GM10847 (cell line): ENCODE measurements around the gene CHAF1A.

Experiments
- POLR2A ChIP-seq: IDR thresholded peaks from 2 replicates; pipeline ENCODE4 v1.6.1; 2011; ENCODE audit not compliant: insufficient read length; ENCODE audit errors: extremely low read depth

CHAF1A gene

GRCh38 chr19:4447327-4448146 lies 45.1 kb downstream of the CHAF1A start:
- no peak for TF ChIP-seq POLR2A

- no peak for TF ChIP-seq POLR2A
Observed at GRCh38 chr19:4448147-4448985, 45.9 kb downstream of the CHAF1A start.

GRCh38 chr19:4449022-4449638 lies 46.7 kb downstream of the CHAF1A start:
- no peak for TF ChIP-seq POLR2A

- no peak for TF ChIP-seq POLR2A
Observed at GRCh38 chr19:4449639-4450028, 47.2 kb downstream of the CHAF1A start.

GRCh38 chr19:4452230-4452990 lies 50.0 kb downstream of the CHAF1A start:
- TF ChIP-seq POLR2A, result no peak

- no peak for TF ChIP-seq POLR2A
Observed at GRCh38 chr19:4453232-4454179, 51.1 kb downstream of the CHAF1A start.

DNA sequence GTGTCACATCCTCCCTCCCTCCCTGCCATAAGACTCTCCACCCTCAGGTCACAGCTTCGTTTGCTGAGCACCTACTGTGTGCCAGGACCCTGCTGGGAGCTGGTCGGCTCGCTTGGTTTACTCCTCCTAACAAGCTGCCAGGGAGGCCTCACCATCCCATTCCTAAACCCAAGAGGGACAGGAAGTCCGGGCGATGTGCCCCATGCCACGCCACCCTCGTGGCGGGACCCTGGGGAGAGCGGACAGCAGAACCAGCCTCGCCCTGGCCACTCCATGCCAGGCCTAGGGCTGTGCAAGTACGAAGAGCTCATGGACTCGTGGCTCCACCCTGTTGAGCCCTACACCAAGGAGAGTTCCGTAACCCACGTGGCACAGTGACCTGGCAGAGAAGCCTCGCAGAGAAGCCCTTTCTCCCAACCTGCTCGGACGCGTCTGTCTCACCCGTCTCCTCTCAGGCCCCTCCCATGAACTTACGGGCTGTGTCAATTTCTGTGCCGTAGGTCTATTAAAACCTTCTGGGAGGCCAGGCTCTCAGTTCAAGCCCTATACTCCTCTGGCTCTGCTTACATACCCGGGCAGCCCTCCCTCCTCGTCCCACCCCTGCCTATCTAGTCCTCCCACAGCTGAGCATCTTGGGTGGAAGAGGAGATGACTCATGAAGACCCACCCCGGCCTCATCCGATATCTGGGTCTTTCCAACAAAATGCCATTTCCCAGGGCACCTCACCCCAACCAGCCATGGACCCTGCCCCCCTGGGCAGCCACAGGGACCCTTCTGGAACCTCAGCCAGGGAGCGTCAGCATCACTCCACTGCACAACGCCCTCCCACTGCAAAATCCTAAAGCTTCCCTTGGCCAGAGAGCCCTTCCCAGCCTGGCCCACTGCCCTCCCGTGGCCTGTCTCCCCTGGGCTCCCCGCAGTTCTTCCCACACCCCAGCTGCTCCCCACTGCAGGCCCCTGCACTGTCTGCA lies 52.6 kb downstream of the CHAF1A start:
- TF ChIP-seq POLR2A, result no peak

DNA sequence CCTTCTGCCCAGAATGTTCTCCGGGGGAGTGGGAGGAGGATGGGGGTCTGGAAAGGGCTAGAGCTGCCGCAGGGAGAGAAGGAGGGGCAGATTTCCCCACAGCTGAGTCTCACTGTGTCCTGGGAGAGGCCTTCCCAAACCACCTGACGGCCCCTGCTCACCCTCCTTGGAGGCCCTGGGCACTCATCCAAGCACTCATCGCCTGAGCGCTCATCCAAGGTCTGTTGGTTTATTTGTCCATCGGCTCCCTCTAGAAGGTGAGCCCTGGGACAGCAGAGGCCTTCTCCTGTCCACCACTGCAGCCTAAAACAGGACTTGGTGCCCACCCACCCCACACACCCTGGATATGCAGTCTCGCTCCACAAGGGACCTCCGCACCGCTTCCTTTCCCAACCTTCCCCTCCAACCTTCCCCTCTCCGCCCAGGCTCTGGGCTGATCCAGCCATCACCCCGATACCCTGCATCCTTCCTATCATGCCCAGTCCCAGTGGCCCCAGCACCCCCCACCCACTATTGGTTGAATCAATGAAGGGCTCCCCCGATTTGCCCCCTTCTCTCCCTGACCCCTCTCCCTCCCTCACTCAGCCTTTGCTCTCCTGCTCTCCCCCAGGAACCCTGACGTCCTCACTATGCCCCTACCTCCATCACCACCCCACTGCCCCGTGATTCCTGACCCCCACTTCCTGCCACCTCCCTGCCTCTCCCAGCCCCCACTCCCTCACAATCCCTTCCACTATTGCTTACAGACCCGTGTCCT lies 53.5 kb downstream of the CHAF1A start:
- TF ChIP-seq POLR2A, result no peak

DNA sequence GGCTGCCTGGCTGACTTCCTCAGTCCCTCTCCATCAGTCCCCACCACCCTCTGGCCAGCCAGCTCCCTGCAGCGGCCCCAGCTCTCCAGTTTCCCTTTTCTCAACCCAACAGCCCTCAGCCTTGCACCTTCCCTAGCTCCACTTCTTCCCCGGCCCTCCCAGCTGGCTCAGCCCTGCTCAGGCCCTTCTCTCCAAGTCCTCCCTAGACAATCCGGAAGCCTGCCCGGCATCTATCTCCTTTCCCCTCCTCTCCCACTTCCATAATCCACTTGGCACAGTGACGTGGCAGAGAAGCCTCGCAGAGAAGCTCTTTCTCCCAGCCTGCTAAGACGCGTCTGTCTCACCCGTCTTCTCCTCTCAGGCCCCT lies 54.0 kb downstream of the CHAF1A start:
- TF ChIP-seq POLR2A, result no peak

DNA sequence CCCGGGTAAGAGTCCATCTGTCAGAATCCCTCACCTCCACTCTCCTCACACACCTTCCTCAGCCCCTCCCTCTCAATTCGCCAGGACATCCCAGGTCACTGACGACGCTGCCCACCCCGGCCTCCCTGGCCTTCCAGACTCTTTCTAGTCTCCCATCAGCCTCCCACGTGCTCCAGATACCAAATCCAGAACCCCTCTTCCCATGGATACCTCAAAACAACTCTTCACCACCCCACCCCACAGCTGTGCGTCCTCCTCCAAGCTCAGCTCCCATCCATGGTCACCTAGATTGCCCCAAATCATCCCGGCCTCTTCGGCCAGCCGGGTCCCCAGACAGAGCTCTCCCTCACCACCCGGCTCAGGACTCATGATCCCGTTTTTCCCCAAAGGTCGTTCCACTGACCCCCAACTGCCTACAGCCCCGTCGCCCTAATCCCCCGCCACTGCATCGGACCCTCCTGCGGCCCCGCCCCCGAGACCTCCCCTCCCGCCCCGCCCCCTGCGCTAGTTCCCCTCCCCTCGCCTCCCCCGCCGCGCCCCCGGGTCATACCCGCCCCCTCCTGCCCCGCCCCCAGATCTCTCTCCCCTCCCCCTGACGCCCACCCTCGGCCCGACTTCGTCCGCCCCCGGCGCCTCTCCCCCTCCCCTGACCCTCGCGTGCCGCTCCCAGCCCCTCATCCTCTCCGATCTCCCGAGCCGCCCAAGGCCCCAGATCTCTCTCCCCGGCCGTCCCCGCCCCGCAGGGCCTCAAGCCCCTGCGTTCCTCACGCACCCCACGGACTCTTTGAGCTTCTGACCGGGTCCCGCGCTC lies 54.6 kb downstream of the CHAF1A start:
- TF ChIP-seq POLR2A, result no peak

- no peak for TF ChIP-seq POLR2A
Observed at GRCh38 chr19:4457654-4458395, 55.4 kb downstream of the CHAF1A start, which contains the start of gene UBXN6. UBXN6 (minus strand) TSS chr19:4457794; CDS start chr19:4457697, 97 bp downstream.
